SJCRH30 (cell line): ENCODE measurements around the gene ARHGAP12. TPM values are rescaled to one million over a fixed set of nuclear protein-coding genes. Genes with fewer than 3 reads are reported as not detected.
"Not testable (repeated sequence)": the region's sequence is repeated elsewhere in the genome, so short reads cannot be mapped to it uniquely, and the experiment has no call there.

Experiments
- DNase-seq, 2 experiments: peaks; one replicate each; pipeline ENCODE4 v3.0.0-alpha.2; 2015 to 2020
- H3K27ac ChIP-seq: fragments of 250-450 bp; sonication (Bioruptor Pico); 2 replicates; pipeline ENCODE4 v1.5.1; 2020; ENCODE audit warnings: mild to moderate bottlenecking, moderate library complexity
- H3K27me3 ChIP-seq: fragments of 250-450 bp; sonication (Bioruptor Pico); 2 replicates; pipeline ENCODE4 v1.5.1; 2020; ENCODE audit warnings: mild to moderate bottlenecking, moderate library complexity
- H3K36me3 ChIP-seq: fragments of 250-450 bp; sonication (Bioruptor Pico); 2 replicates; pipeline ENCODE4 v1.5.1; 2020; ENCODE audit warnings: mild to moderate bottlenecking, moderate library complexity
- H3K4me1 ChIP-seq: fragments of 250-450 bp; sonication (Bioruptor Pico); 2 replicates; pipeline ENCODE4 v1.5.1; 2020; ENCODE audit warnings: mild to moderate bottlenecking, moderate library complexity
- H3K4me3 ChIP-seq: fragments of 250-450 bp; sonication (Bioruptor Pico); 2 replicates; pipeline ENCODE4 v1.5.1; 2020; ENCODE audit warnings: mild to moderate bottlenecking, moderate library complexity
- H3K9me3 ChIP-seq: fragments of 250-450 bp; sonication (Bioruptor Pico); replicated peaks from 2 replicates; pipeline ENCODE4 v1.5.1; 2020; ENCODE audit warnings: mild to moderate bottlenecking, moderate library complexity
- total RNA-seq: library from RNA; depleted of rRNA; stranded (reverse); fragments of >200 nt; shearing (Covaris generic); gene quantifications from 2 replicates; pipeline ENCODE4 v1.2.3, GENCODE V29; 2014

Gene ARHGAP12
- total RNA-seq, 1 experiment from 2014 or later: 47.2 TPM

DNA sequence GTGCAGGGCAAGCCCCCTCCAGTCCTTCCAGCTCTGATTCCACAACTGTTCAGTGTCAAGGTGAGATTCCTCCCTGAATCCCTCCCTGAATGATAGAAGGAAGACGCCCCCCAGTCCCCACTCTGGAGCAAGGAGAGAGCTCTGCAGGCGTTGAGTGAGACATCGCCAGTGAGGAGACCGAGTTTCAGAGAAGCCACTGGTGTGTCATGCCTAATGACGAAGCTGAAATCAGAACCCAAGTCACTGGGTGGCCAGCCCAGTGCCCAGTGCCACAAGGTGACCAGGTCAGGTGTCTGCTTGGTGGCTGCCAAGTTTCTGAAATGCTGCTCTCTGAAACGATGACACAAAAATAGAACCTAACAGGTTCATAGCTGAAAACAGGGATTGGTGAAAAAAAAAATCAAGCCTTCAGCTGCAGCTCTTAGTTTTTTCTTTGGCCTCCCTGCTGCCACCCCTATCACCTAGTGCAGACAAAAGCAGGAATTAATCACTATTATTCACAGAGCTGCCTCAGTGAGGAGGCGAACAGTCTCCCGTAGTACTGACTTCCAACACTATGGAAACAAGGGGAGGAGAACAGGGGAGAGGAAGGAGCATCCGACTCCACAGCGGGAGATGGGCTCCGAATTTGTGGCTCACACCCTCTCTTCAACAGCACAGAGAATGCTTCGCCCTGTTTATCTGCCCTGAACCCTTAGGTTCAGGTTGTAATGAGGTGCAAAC, 153.5 kb downstream of the ARHGAP12 start:
- H3K4me3 ChIP-seq: peak overlapping the region; percentile 1; the same call in 1 of the 2 replicates
- H3K27me3 ChIP-seq: no peaks in the 10 kb centered on the region
- DNase-seq: peak in 1 of 2 experiments; percentile 53
- no peaks in the 10 kb centered on the region for H3K36me3 ChIP-seq
- H3K27ac ChIP-seq: peak overlapping the region; percentile 90
- peaks cover 31% of the 10 kb centered on the region for H3K4me1 ChIP-seq
- H3K9me3 ChIP-seq: peaks cover 11% of the 10 kb centered on the region

DNA sequence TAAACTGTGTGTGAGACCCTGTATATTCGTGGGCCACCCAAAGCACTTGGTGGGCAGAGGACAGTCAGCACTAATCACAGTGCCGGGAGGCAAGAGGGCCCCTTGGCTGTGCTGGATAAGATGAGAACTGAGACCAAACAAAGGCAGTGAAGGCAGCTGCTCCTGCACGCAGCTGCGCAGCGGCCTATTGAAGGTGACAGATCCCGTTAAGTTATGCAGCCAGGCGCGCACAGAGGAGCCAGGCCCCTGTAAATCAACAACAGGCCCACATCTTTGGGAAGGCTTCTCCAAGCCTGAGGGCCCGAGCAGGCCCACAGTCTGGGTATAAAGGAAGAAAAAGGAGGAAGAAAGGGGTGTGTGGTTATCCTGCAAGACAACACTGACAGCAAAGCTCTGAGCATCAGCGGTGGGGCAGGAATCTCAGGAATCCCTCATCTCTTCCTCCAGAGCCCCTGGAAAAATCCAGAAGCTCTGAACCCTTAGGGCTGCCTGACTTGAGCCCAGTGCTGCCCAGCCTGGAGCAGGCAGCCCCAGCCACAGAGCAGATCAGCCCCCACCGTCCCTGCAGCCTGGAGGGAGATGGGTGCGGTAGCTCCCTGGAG, 154.2 kb downstream of the ARHGAP12 start:
- Histone ChIP-seq H3K27me3 (no peaks in the 10 kb centered on the region), H3K27ac (peak overlapping the region; percentile 90), H3K4me3 (peak overlapping the region; percentile 1; the same call in 1 of the 2 replicates), H3K9me3 (peaks cover 11% of the 10 kb centered on the region), H3K36me3 (no peaks in the 10 kb centered on the region), H3K4me1 (peaks cover 33% of the 10 kb centered on the region)
- peak; percentile 96 to 98 for DNase-seq

DNA sequence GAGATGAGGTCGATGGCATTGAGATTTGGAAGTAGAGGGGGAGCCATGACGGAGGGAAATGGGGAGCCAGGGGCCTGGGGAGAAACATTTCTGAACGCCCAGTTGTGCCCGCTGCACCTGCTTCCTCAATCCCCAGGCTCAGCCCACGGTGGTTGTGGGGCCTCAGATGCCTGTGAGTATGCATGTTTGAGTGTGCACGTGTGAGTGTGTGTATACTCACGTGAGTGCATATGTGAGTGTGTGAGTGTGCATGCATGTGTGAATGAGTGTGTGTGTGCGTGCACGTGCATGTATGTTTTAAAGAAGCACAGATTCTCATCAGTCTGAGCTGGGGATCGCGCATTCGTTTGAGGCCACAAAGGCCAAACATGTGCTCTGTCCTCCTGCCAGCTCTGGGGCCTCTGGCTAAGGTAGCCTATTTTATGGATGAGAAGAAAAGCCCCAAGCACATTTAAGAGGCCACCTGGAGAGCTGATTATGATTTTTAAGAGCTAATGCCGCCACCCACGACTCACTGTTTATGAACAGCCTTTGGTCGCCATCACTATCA, 154.8 kb downstream of the ARHGAP12 start:
- Histone ChIP-seq H3K27me3 (no peaks in the 10 kb centered on the region), H3K4me1 (peaks cover 33% of the 10 kb centered on the region), H3K36me3 (no peaks in the 10 kb centered on the region), H3K27ac (peak overlapping the region; percentile 90), H3K9me3 (peaks cover 11% of the 10 kb centered on the region), H3K4me3 (0 out of 2 replicates have a peak overlapping the region, but pooled peaks have one; percentile 0)
- no peak for DNase-seq

DNA sequence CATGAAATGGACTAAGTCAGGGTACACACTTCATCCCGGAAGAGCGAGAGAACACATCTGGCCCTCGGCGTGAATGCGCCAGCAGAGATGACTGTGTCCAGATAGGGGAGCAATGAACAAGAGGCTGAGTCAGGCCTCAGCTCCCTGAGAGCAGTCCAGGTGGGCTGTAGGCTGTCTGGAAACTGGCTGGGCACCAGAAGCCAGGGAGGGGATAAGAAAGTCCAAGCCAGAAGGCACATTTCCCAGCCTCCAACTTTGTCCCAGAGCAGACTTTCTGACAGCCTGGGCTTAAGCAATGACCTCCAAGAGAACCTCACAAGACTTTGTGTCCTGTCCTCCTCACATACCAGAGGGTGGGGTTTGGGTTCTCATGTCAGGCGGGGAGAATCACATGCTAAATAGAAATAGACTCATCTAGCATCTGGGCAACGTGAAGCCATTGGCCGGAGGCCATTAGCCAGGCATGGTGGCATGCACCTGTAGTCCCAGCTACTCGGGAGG, 157.2 kb downstream of the ARHGAP12 start:
- Histone ChIP-seq H3K4me1 (peaks cover 33% of the 10 kb centered on the region), H3K36me3 (no peaks in the 10 kb centered on the region), H3K27me3 (no peaks in the 10 kb centered on the region), H3K4me3 (no peak overlapping the region), H3K27ac (no peak overlapping the region), H3K9me3 (peaks cover 6% of the 10 kb centered on the region)
- no peak for DNase-seq

DNA sequence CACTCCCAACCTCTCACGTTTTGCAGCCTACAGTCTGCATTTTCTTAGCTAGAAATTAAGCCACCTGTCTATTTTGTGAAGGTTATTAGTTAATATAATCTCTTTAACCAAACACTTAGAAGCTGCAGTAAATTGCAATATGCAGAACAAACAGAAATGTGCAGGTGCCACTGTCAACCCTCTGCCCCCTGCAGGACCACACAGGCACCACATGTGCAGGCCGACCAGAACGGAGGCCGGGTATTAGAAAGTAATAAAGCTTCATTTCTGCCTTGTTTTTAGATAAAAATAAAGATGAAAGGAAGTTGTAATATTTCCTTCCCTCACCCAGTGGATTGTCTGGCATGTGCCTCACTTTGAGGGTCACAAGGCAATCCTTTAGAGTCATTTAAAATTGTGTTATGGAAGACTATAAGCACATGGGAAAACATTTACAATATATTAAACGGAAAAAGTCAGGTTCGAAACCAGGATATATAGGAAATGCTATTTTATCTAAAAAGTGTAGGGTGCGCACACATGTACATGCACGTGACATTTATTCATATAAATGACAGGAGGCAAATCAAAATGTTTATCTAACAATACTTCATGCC, 158.2 kb downstream of the ARHGAP12 start:
- Histone ChIP-seq H3K27ac (no peak overlapping the region), H3K4me3 (no peak overlapping the region), H3K4me1 (peaks cover 32% of the 10 kb centered on the region), H3K27me3 (no peaks in the 10 kb centered on the region), H3K36me3 (no peaks in the 10 kb centered on the region), H3K9me3 (no peaks in the 10 kb centered on the region)
- DNase-seq: peak; percentile 49 to 65

DNA sequence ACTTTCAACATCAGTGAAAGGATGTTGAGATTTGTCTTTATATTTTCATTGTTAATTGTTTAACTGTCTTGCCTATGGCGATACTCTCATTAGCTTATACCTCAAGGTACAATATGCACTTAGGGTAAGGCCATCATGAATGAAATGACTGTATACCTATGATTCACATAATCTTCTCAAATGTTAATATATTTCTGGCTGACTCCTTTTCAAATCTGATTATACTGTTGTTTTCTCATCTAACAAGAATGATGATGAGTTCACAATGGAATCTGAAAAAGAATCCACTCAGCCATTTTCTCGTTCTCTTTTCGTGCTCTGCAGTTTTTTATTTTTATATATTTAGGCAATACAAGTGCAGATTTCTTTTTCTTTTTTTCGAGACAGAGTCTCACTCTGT, 159.1 kb downstream of the ARHGAP12 start:
- H3K36me3 ChIP-seq: no peaks in the 10 kb centered on the region
- no peaks in the 10 kb centered on the region for H3K27me3 ChIP-seq
- H3K4me3 ChIP-seq: no peak overlapping the region
- H3K4me1 ChIP-seq: peaks cover 23% of the 10 kb centered on the region
- DNase-seq: no peak
- H3K9me3 ChIP-seq: no peaks in the 10 kb centered on the region
- no peak overlapping the region for H3K27ac ChIP-seq

DNA sequence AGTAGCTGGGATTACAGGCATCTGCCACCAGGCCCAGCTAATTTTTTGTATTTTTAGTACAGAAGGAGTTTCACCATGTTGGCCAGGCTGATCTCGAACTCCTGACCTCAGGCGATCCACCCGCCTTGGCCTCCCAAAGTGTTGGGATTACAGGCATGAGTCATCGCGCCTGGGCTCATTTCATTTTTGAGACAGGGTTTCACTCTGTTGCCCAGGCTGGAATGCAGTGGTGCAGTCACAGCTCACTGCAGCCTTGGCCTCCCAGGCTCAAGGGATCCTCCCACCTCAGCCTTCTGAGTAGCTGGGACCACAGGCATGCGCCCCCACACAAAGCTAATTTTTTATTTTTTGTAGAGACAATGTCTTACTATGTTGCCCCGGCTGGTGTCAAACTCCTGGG, 159.7 kb downstream of the ARHGAP12 start:
- H3K27me3 ChIP-seq, H3K4me3 ChIP-seq, H3K27ac ChIP-seq, H3K9me3 ChIP-seq, H3K36me3 ChIP-seq: not testable (repeated sequence)
- DNase-seq: peak in 1 of 2 experiments; percentile 40
- peaks cover 19% of the 10 kb centered on the region for H3K4me1 ChIP-seq

DNA sequence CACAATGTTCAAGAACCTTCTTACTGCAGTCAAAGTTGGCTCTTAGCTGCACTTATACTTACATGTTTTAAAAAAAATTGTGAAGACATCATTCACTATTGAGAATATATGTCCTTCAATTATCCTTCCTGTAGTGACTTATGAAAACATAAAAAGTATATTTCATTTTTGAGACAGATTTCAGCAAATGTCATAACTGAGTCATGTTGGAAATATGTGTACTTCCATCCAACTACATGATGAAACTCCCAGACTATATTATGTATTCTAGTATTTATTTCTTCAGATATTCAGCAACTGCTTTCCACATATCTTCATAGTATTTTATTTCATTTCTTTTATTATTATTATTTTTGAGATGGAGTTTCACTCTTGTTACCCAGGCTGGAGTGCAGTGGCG, 160.2 kb downstream of the ARHGAP12 start:
- H3K27ac ChIP-seq: no peak overlapping the region
- H3K27me3 ChIP-seq: no peaks in the 10 kb centered on the region
- no peaks in the 10 kb centered on the region for H3K9me3 ChIP-seq
- H3K36me3 ChIP-seq: no peaks in the 10 kb centered on the region
- no peak for DNase-seq
- H3K4me1 ChIP-seq: peaks cover 15% of the 10 kb centered on the region
- no peak overlapping the region for H3K4me3 ChIP-seq

DNA sequence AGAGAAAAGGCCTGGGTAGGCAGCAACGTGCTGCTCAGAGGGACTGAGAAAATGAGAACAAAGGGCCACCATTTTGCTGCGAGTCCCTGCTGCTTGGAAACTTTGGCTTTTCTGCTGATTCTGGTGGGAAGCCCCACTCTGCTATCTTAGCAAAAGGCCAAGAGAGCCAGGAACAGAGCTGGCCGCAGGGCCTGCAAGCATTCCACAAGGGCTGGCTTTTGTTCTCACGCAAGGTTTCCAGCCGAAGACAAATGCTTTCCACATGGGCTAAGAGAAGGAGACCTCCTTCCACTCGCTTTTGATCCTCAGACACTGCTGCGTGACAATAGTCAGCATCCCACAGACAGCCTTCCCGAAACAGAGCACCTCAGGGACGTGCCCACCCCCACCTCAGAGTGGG, 163.1 kb downstream of the ARHGAP12 start:
- H3K36me3 ChIP-seq: no peaks in the 10 kb centered on the region
- no peak for DNase-seq
- H3K27me3 ChIP-seq: no peaks in the 10 kb centered on the region
- H3K9me3 ChIP-seq: no peaks in the 10 kb centered on the region
- no peak overlapping the region for H3K4me3 ChIP-seq
- peaks cover 12% of the 10 kb centered on the region for H3K4me1 ChIP-seq
- no peak overlapping the region for H3K27ac ChIP-seq

DNA sequence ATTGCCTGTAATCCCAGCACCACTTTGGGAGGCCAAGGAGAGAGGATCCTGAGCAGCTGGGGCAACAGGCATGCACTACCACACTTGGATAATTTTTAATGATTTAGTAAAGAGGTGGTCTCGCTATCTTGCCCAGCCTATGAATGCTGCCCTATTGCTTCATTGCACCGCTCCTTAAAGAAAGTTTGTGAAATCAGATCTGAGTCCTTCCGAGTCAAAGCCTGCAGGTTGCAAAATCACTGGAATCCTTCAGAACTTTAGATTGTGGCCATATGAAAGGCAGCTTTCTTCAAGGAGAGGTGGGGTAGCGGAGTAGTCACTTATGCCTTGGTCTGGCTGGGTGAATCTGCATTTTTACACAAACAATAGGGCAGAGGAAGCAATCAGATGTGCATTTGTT, 166.3 kb downstream of the ARHGAP12 start:
- no peak overlapping the region for H3K4me3 ChIP-seq
- H3K27me3 ChIP-seq: no peaks in the 10 kb centered on the region
- peaks cover 14% of the 10 kb centered on the region for H3K4me1 ChIP-seq
- H3K36me3 ChIP-seq: no peaks in the 10 kb centered on the region
- H3K9me3 ChIP-seq: no peaks in the 10 kb centered on the region
- H3K27ac ChIP-seq: no peak overlapping the region
- DNase-seq: no peak

DNA sequence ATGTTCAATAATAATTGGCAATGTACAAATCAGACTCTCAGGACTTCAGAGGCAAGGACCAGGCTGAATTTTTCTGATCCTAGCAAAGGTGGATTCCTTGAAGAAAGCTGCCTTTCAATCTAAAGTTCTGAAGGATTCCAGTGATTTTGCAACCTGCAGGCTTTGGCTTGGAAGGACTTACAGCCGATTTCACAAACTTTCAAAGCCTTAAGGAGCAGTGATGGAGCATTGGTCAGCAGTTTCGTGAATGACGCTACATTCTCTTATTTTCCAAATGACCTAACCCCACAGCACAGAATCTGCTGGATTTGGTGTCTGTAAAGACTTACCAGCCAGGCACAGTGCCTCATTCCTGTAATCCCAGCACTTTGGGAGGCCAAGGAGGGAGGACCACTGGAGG, 167.5 kb downstream of the ARHGAP12 start:
- H3K4me3 ChIP-seq: no peak overlapping the region
- no peak for DNase-seq
- no peak overlapping the region for H3K27ac ChIP-seq
- H3K9me3 ChIP-seq: no peaks in the 10 kb centered on the region
- H3K27me3 ChIP-seq: no peaks in the 10 kb centered on the region
- H3K4me1 ChIP-seq: peaks cover 14% of the 10 kb centered on the region
- H3K36me3 ChIP-seq: no peaks in the 10 kb centered on the region

DNA sequence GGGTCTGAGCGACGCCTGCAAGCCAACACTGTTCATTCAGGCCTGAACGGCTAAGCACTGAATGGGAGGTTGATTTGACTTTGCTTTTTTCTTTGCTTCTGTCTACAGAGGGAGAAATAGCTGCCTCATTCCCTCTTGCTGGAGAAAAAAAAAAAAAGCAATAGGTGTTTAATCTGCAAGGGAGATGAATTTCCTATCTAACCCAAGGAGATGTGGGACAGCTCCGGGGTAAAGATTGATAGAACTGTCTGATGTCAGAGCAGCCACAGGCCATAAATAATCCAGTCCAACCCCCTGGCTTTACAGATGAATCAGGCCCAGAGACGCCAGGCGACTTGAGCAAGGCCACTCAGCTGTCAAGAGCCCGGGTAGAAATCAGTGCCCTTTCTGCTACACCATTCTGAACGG, 168.0 kb downstream of the ARHGAP12 start:
- no peak for DNase-seq
- no peaks in the 10 kb centered on the region for H3K27me3 ChIP-seq
- peak overlapping the region; percentile 90 for H3K4me3 ChIP-seq
- peaks cover 18% of the 10 kb centered on the region for H3K4me1 ChIP-seq
- H3K9me3 ChIP-seq: no peaks in the 10 kb centered on the region
- no peaks in the 10 kb centered on the region for H3K36me3 ChIP-seq
- H3K27ac ChIP-seq: peak overlapping the region; percentile 61

DNA sequence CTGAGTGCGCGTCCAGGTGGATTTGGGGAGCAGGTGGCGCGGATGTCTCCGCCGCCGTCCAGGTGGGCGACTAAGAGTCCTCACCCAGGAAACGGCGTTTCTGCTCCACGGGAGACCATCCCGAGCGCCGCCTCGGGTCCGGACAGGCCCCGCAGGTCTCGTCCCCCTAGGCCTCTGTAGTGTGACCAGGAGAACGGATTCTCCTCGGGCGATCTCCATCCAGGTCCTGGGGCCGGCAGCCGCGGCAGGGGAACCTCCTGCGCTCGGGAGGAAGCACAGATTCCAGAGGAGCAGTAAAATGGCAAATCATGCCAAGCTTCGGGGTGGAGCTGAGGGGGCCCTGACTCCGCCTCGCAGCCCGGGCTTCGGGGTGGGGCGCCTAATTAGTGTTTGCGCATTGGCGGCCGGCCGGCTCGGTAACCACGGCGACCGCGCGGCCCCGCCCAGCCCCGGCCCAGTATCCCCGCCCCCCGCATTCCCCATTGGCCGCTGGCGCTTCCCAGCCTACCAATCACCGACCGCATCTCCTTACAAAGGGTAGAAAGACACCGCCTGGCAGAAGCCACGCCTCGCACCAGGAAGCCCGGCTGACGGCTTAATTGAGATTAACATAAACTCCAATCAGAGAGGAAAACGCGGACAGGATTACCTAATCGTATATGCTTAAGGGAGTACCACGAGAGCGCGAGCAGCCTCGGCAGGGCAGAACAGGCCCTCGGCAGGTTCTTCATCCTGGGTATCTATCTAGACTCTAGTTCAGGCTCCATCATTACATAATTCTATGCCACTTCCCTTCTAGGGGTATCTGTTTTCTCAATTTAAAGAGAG, 168.6 kb downstream of the ARHGAP12 start:
- Histone ChIP-seq H3K9me3 (no peaks in the 10 kb centered on the region), H3K4me1 (peaks cover 25% of the 10 kb centered on the region), H3K27ac (peak overlapping the region; percentile 84), H3K36me3 (no peaks in the 10 kb centered on the region), H3K4me3 (peak overlapping the region; percentile 90), H3K27me3 (no peaks in the 10 kb centered on the region)
- DNase-seq: peak; percentile 99

DNA sequence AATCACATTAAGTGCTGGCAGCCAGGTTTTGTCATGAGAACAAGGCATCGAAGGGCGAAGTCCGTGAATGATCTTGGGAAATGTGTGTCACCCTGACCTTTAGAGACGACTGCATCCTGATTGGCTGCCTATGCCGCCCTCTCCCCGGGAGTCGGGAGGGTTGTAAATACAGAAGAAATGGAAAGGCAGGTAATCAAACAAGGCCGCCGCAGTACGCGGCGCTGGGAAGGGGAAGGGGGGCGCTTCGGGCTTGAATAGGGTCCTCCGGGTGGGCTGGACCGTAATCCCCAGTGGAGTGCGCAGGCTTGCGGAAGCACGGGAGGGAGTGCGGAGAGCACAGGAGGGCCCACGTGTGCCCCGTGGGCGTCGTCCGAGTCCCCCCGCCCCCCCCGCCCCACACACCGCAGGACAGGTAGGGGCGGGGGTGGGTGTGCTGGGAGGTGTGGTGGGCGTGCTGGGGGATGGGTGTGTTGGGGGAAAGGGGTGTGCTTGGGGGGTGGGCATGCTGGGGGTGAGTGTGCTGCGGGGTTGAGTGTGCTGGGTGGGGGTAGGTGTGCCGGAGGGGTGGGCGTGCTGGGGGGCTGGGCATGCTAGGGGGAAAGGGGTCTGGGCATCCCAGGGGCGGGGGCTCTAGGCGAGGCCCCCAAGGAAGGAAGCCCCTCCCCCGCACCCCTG, 169.4 kb downstream of the ARHGAP12 start:
- peaks cover 32% of the 10 kb centered on the region for H3K4me1 ChIP-seq
- no peaks in the 10 kb centered on the region for H3K36me3 ChIP-seq
- no peak for DNase-seq
- H3K4me3 ChIP-seq: peak overlapping the region; percentile 90
- no peaks in the 10 kb centered on the region for H3K9me3 ChIP-seq
- no peaks in the 10 kb centered on the region for H3K27me3 ChIP-seq
- H3K27ac ChIP-seq: peak overlapping the region; percentile 84
